ENCODE measurements around the gene POP4.
"Not testable (repeated sequence)": the region's sequence is repeated elsewhere in the genome, so short reads cannot be mapped to it uniquely, and the experiment has no call there.

POP4 gene, protein sequence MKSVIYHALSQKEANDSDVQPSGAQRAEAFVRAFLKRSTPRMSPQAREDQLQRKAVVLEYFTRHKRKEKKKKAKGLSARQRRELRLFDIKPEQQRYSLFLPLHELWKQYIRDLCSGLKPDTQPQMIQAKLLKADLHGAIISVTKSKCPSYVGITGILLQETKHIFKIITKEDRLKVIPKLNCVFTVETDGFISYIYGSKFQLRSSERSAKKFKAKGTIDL

DNA sequence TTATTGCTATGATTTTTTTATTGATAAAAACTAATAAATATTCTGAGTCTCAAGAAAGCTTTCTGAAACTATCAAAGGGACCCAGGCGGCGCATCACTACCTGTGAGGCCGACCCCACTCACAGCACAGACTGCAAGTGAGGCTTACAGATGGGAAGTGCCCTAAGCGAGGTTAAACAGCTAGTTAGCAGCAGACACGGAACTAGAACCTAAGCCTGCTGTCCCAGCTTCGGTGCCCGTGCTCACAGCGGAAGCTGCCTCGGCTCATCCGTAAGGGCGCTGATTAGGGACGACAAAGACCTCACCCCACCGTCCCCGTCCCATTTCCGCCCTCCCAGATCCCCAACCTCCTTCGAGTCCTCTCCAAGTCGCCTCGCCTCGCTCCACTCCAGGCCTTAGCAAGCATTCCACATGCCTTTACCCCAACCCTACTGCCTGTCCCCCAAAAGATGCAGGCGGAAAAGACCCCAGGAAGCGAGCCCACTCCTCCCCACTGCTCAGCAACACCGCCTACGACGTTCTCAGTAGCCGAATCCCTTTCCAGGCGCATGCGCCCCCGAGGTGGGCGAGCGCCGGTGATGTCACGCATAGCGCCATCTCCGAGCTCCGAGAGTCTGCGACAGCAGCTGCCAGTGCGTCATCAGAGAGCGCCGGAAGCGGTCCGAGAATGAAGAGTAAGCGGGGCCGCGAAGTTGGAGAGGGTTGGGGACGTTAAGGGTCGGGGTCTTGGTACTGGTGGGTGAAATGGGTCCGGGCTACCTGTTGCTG is at the start of gene POP4:
Gene POP4 (plus strand): TSS at position 631 of the 767 bp plus-strand sequence. CDS start 36 bp downstream, at position 667.
- peak; percentile 97 for DNase-seq

DNA sequence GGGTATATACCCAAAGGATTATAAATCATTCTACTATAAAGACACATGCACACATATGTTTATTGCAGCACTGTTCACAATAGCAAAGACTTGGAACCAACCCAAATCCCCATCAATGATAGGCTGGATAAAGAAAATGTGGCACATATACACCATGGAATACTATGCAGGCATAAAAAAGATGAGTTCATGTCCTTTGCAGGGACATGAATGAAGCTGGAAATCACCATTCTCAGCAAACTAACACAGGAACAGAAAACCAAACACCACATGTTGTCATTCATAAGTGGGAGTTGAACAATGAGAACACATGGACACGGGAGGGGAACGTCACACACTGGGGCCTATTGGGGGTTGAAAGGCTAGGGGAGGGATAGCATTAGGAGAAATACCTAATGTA is 47.0 kb upstream of the POP4 start:
- DNase-seq, result not testable (repeated sequence)

DNA sequence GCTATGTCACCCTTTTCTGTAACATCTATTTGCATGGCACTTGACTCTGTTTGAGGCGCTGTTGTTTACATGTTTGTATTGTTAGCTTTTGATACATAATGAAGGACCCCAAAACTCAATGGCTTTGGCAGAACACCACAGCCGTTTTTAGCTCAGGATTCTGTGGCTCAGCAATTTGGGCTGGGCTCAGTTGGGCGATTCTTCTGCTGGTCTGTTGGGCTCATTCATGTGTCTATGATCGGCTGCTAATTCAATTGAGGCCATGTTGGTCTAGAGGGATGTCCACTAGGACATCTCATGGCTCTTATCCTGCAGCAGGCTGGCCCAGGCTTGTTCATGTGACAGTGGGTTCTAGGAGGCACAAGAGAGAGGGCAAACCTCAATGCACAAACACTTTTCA is 46.3 kb upstream of the POP4 start:
- DNase-seq, result no peak

DNA sequence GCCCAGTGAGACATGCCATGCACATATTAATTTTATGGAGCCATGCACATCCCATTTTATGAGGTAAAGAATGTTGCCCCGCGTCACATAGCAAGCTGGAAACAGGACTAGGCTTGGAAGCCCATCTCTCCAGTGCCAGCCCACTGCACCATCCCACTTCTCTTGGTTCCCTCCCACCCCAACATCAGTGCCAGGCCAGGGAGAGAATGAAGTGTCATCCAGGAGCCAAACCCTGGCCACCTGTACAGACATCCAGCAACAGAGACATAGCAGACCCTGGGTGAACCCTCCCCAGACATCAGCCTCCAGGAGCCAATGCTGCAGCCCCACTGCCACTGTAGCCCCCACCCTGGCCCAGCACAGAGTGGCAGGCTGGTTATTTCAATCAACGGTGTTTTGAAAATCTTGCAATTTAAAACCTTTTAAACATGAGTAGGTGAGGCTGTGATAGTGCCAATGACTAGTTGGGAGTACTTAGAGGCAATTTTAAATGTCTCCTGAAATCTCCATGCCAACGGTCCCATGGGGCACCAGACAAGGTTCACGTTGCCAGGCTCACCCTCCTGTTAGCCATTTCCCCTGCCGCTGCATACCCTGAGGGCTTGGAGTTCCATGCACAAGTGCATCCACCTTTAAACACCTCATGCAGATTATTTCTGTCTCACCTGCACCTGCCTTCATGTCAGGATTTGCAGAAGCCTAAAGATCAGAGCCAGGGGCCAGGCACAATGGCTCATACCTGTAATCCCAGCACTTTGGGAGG is 45.6 kb upstream of the POP4 start:
- DNase-seq, result no peak

DNA sequence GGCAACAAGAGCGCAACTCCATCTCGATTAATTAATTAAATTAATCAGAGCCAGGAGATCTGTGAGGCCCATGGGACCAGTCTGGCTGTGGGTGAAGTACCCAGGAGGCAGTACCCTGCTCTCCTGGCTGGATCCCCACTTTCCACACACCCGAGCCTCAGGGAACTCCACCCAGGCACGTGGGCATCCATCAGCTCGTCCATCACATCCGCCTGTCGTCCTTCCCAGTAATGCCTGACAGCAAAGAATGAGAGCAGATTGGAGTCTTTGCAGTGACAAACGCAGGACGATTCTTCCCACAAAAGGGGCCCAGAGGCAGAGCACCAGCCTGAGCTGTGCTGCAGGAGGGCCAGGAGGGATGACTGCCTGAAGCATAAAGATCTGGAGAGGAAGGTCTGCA is 44.5 kb upstream of the POP4 start:
- no peak for DNase-seq

DNA sequence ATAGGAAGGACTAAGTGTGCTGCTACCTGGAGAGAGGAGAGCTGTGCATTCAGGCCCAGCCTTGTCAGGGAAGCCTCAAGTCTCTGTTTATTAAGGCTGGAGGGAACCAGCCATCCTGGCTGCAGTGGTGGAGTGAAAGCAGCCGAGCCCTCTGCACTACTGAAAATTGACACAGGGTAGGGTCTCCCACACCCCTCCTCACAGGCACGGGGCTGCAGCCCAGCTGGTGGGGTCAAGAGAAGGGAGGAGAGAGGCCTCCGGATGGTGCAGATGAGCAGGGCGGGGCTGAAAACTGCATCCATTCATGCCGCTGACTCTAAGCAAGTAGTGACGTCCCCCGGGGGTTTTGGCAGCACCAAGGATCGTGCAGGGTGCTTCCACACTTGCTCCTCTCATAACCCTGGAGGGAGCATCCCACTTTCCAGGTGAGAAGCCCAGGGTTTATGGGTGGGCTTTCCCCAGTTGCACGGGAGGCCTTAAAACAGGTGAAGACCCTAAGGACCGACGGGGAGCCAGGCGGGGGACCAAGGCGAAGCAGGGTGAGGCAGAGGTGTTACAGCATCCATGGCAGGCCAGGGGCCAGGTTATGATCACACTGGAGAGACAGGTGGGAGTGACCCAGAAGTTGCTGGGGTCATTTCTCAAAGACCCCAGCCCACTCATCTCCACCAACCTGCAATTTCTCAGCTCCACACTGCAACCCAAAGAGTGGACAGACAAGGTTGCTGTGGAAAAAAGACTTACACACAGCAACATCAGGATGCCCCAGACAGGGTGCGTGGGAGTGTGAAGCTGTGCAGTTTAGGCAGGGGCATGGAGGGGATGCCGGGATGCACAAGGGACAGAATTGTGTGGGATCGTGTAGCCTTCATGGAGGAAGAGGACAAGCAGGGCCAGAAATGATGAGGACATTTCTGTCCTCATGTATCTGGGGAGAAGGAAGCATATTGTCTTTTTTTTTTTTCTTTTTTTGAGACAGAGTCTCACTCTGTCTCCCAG is 43.5 kb upstream of the POP4 start:
- no peak for DNase-seq

DNA sequence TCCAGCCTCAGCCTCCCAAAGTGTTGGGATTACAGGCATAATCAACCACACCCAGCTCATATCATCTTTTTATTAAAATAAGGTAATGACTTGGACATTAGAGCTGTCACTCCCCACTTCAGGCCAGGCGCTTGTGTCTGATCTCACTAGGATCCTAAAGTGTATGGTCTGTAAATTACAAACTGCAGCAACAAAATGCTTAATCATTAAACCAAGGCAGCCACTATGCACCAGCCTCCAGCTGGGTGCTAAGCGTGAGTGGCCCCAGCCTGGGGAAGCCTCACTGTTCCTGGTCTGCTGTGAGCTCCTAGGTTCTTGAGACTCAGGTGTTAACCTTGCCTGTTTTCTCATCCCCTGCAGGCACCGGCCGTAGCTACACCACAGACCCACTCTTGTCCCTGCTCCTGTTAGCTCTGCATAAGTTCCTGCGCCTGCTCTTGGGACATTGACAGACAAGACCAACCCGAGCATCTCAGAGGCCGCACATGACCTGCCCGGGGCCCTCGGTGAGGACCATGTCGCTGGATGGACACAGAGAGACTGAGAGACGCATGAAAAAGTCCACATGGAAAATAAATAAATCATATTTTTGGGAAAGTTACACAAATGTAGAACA is 42.5 kb upstream of the POP4 start:
- no peak for DNase-seq

DNA sequence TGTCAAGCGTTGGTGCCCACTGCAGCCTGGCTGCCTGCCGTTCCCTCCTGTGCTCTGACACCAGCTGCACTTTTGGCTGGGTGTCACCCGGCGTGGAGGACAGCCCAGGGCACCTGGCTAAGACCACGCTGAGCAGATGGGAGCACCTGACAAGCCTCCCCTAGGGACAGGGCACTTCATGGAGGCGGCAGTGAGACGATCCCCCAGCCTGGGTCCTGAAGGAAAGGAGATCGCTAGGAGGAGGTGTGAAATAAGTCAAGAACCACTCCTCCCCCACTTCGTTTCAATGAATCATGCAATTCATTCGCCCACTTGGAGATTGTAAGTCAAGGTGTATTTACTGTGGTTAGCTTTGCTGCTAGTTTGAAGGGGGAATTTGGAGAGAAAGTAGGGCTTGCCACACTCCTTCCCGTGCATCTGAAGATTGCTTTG is 41.5 kb upstream of the POP4 start:
- DNase-seq, result no peak

DNA sequence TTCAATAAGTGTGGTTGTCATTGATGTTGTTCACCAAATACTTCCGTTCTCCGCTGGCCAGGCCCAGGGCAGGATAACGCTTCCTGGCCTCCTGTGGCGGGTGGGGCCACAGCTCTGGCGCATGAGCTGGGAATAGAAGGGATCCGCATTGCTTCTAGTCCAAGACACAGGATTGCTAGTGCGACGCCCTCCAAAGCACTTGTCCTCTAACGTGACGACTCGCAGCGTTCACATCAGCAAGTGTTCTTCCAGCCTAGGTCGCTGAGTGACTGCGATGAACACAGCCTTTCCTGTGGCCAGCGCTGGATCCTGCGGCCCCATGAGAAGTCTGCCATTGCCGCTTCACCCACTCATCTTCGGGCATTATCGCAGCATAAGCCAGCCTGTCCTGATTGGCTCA is 40.9 kb upstream of the POP4 start:
- no peak for DNase-seq

DNA sequence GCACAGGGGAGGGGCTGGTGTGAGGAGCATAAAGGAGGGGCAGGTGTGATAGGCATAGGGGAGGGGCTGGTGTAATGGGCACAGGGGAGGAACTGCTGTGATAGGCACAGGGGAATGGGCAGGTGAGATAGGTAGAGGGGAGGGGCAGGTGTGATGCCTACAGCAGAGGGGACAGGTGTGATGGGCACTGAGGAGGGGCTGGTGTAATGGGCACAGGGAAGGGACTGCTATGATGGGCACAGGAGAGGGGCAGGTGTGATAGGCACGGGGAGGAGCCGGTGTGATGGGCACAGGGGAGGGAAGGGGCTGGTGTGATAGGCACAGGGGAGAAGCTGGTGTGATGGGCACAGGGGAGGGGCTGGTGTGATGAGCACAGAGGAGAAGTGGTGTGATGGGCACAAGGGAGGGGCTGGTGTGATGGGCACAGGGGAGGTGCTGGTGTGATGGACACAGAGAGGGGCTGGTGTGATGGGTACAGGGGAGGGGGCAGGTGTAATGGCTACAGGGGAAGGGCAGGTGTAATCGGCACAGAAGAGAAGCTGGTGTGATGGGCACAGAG is 39.5 kb upstream of the POP4 start:
- DNase-seq, result no peak

DNA sequence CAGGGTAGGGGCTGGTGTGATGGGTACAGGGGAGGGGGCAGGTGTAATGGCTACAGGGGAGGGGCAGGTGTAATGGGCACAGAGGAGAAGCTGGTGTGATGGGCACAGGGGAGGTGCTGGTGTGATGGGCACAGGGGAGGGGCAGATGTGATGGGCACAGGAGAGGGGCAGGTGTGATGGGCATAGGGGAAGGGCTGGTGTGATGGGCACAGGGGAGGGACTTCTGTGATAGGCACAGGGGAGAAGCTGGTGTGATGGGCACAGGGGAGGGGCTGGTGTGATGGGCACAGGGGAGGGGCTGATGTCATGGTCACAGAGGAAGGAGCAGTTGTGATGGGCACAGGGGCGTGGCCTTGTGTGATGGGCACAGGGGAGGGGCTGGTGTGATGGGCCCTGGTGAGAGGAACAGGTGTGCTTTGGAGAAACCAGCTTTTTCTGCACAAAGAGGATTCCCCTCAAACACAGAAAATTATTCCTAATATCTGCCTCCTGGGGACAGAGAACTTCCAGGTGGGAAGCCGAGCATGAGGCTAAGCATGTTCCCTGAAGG is 38.6 kb upstream of the POP4 start:
- DNase-seq, result no peak

DNA sequence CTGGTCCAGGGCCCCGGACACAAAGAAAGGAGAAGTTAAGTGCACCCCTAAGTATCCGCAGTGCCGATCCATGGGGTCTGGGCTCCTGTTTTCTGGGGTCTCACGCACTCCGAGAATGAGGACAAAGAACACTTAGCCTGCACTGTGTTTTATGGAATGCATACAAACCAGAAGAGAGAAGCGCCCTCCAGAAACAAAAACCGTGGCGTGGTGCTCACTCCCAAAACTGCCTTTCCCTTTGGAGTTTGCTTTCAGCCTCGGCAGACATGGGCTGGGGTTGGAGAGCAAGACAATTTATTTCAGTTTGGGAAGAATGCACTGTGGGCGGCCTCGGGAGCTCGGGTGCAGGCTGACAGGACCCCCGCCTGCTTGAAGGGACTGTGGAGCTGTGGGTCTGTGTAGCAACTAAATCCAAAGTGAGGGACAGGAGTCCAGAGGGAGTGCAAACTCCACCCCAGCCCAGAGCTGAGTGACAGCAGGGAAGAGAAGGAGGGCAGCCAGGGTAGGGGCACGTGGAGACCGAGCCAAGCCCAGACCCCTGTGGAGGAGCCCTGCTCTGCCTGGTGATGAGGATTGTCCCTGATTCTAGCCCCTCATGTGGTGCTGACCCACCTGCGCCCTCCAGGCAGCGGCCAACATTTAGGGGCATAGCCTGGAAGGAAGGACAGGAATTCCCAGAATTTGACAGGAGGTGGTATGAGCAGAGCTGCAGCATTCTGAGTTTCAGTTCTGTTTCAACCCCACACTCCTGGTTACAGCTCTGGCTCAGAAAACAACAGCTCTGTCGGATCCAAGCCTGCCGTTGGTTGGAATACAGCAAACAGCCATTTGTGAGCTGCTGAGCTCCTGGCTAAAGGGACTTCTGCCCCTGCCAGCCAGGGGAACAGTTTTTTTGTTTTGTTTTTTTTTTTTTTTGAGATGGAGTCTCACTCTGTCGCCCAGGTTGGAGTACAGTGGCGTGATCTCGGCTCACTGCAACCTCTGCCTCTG is 37.8 kb upstream of the POP4 start:
- no peak for DNase-seq

DNA sequence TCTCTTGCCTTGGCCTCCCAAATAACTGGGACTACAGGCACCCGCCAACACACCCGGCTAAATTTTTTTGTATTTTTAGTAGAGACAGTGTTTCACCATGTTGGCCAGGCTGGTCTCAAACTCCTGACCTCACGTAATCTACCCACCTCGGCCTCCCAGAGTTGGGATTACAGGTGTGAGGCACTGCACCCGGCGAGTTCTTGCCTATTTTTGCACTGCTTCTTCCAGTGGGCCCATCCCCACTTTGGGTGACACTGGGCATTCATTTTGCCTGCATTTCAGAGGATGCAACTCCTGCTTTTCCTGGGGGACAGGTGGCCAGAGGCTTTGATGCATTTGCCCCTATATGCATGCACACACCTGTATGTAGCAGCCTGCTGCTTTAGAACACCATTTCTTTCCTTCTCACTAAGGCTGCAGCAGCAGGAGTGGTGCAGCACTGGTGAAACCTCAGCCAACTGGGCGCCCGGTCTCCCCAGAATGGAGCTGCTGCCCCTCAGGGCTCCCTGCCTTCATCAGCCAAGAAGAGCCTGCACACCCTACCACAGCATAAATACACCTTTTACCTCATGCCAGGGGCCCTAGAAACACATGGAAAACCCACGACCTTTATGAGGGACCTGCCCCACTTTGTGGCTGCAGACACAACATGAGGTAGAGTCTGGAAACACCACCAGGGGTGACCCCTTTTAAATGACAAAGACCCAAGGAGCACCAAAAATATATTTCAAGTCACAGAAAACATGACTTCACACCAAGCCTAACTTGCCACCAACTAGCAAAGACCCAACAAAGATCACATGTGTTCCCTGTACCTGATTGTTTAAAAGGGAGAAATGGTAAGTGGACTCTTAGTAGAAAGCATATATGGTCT is 36.8 kb upstream of the POP4 start:
- no peak for DNase-seq

DNA sequence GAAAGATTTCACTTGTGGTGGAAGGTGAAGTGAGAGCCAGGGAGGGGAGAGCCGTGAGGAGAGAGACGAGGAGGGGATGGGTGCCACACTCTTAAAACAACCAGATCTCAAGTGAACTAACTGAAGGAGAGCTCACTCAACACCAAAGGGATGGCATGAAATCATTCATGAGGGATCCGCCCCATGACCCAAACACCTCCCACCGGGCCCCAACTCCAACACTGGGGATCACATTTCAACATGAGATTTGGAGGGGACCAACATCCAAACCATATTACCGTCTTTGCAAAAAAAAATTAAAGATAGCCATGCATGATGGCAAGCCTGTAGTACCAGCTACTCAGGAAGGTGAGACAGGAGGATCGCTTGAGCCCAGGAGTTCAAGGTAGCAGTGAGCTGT is 34.9 kb upstream of the POP4 start:
- no peak for DNase-seq

DNA sequence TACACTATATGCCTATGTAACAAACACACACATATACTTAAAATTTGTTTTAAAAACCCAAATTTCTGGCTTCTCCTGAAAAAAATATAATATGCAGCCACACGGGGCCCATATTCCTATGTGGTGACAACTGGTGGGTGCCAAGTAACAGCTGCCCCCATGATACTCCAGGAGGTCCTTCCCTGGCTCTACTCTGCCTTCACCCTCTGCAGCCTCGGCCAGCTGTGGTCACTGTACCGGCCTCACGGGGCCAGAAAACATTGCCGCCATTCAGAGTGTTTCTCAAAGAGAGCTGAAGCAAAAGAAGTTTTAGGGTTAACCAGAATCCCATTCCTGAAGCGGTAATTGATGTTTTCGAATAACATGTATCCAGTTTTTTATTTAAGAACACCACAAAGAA is 32.6 kb upstream of the POP4 start:
- no peak for DNase-seq

DNA sequence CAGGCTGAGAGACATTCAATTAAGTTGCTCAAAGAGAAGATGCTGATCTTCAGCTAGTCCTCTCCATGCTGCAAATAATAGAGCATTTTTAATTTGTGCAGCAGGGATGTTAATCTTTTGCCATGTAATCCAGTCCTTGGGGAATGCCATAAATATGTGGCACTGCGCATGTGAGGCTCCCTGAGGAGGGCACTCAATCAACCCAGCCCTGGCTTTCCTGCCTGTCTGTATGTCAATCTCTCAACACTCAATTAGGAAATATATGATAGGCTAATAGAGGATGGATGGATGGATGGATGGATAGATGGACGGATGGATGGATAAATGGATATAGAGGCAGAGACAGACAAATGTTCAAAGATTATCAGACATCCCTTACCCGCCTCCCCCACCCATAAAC is 31.6 kb upstream of the POP4 start:
- DNase-seq, result no peak

DNA sequence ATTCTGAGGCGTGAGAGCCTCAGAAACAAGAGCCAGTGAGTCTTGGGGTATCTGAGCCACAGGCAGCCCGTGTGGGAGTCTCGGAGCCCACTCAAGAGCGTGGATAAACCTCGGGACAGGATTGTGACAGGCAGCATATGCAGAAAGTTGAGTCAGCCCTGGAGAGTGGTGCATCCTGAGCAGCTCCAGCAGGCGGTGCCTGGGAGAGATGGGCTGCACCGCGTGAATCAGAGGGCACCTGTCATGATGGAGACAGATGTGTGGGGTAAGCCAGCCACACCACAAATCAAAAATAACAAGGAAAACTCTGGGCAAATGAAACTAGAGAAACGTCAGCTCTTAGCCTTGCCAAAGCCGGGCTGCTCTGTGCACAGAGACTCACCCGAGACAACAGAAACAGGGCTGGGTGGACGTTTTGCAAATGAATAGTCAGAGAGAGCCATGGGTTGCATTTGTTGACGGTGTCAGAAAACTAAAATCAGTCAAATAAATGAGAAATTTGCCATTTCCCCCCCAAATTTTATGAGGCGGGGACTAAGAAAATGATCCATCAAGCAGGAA is 30.0 kb upstream of the POP4 start:
- DNase-seq, result no peak

DNA sequence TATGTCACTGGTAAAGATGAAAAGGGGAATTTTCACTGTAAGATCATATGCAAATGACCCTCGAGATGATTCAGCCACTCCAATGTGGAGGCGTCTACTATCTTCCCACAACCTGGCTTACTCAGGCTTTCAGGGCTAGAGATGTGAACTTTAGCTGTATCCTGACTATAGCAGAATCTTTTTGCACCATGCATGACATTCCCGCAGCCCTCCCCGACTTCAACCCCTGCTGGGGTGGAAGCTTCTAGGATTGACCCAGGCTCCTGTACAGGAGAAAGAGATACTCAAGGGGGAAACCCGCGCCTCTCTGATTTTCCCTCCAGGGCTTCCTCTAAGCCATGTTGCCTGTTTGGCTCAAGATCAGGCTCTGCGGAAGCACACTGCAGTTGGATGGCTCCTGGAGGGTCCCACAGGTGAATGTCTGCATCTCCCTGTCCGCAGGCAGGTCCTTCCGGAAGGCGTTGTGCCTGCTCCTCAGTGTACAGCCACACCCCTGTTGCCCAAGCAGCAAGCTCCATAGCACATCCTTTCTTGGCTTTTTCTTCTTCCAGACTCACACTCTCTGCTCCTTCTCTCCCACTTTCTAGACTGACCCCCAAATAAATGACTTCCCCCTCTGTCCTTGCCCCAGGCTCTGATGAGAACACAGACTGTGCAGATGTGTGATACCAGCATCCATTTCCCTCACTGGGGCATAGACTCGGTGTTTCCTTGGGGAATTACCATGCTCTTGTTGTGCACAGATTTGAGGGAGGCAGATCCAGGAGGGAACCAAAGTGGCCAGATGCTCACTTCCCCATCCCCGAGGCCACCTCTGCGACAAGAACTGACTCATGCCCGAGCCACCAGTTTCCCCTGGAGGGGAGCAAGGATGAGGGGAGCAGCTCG is 29.1 kb upstream of the POP4 start:
- no peak for DNase-seq

All from activated gamma-delta T cell treated with Interleukin-2 at 50 U/mL for 16 hours (primary cell).